ENCODE measurements around the gene DDO. TPM values are rescaled to one million over a fixed set of nuclear protein-coding genes. Genes with fewer than 3 reads are reported as not detected.

DDO gene
- total RNA-seq, 1 experiment from 2014 or later, result not detected

- intact Hi-C loops (cut with micrococcal nuclease; ENCODE audit: unreplicated experiment), result no loop called here
Measured at GRCh38 chr6:110342759-110343158, 72.6 kb downstream of the DDO start.

More at GRCh38 chr6:110342759-110343158, 72.6 kb downstream of the DDO start:
- no peak for DNase-seq (ENCODE audit: low spot score)
- ChIA-PET CTCF (no interaction called here), POLR2A (ENCODE audit: low non-redundant PET) (no interaction called here)
- Histone ChIP-seq H3K4me3 (ENCODE audit: low read depth, low read length, poor library complexity, severe bottlenecking) (no peak overlapping the region), H3K9me3 (ENCODE audit: low read depth, low read length, poor library complexity, severe bottlenecking) (no peaks in the 10 kb centered on the region), H3K27me3 (replicated peaks; ENCODE audit: insufficient read depth, low read depth, low read length, poor library complexity) (no peaks in the 10 kb centered on the region), H3K4me1 (ENCODE audit: insufficient read depth, low read length, poor library complexity, severe bottlenecking) (peaks cover 18% of the 10 kb centered on the region), H3K36me3 (ENCODE audit: insufficient read depth, low read length, poor library complexity, severe bottlenecking) (no peaks in the 10 kb centered on the region), H3K27ac (ENCODE audit: low read depth, low read length, poor library complexity, severe bottlenecking) (no peak overlapping the region)
- no TSS peak for BruUV-seq (replicated peaks)
- TF ChIP-seq CTCF (conservative IDR thresholded peaks at IDR 0.05; ENCODE audit: low read depth, low read length), result no peak

Other genes with a start within 250 kb of the DDO start
- 159 and 165 TPM in 2 replicates for gene WASF1, start 235.9 kb downstream of the DDO start, total RNA-seq (2021)
- gene CDC40, start 235.1 kb downstream of the DDO start, total RNA-seq (2021), result 47.7 and 50.9 TPM in 2 replicates
- 6.4 and 9.0 TPM in 2 replicates for gene METTL24, start 57.2 kb downstream of the DDO start, total RNA-seq (2021)
- 0.15 TPM in 1 of 2 replicates, not detected in the other for gene SLC22A16, start 61.0 kb upstream of the DDO start, total RNA-seq (2021)